GM12878 (cell line): ENCODE results near the gene CSMD2. TPM values are rescaled to one million over a fixed set of nuclear protein-coding genes. Genes with fewer than 3 reads are reported as not detected.

Experiments
- ATAC-seq: fragments of 200-7000 bp; cut with Tn5 transposase; 3 replicates; pipeline ENCODE4 v1.9.1; 2020; ENCODE audit warnings: mild to moderate bottlenecking, moderate library complexity
- BruUV-seq: library from RNA; stranded (reverse); fragments of 400-500 nt; replicated peaks from 2 replicates; lab custom pipeline; 2021; lab: Mats Ljungman, UMichigan
- CTCF ChIA-PET: fragments of 300-600 bp; sonication (Branson Sonifier 250); formaldehyde crosslinking; extraction: SDS; loops from one replicate; lab custom pipeline; 2021; ENCODE audit warnings: inconsistent platforms; lab: Yijun Ruan, JAX
- POLR2A ChIA-PET: fragments of 350-600 bp; formaldehyde crosslinking; extraction: SDS; loops from one replicate; lab custom pipeline; 2021; ENCODE audit warnings: inconsistent platforms; lab: Charles Lee
- RAD21 ChIA-PET: fragments of 300-600 bp; sonication (Branson Sonifier 250); formaldehyde crosslinking; loops from one replicate; lab custom pipeline; 2023; ENCODE audit warnings: antibody characterized with exemption; ENCODE audit not compliant: unreplicated experiment; lab: Charles Lee
- SMC1A ChIA-PET: fragments of 300-600 bp; sonication (Branson Sonifier 250); formaldehyde crosslinking; loops from one replicate; lab custom pipeline; 2023; ENCODE audit not compliant: unreplicated experiment, uncharacterized antibody; lab: Charles Lee
- DNase-seq: peaks from one replicate; pipeline ENCODE4 v3.0.0-alpha.2; 2011; ENCODE audit warnings: low read depth, low spot score
- FAIRE-seq: peaks from 3 replicates; lab custom pipeline; 2011; peaks lifted over from hg19 to GRCh38; lab: Jason Lieb, UNC
- H2AFZ ChIP-seq: 2 replicates; pipeline ENCODE4 v1.6.0; 2011; ENCODE audit warnings: low read depth, low read length, control low read depth; ENCODE audit not compliant: control insufficient read depth
- H3K27ac ChIP-seq: 2 replicates; pipeline ENCODE4 v1.5.1; 2011; ENCODE audit warnings: control low read depth; ENCODE audit not compliant: control insufficient read depth, insufficient read depth
- H3K27me3 ChIP-seq, 2 experiments: replicated peaks in 1 of 2; 2 replicates each; pipeline versions ENCODE4 v1.6.0 to v1.6.1; 2011; ENCODE audit warnings: low read length in 1 of 2; ENCODE audit not compliant: control insufficient read depth in 2 of 2, insufficient read depth in 2 of 2
- H3K36me3 ChIP-seq, 2 experiments: 2 replicates each; pipeline ENCODE4 v1.5.1; 2011; ENCODE audit warnings: low read length in 1 of 2; ENCODE audit not compliant: control insufficient read depth in 2 of 2, insufficient read depth in 2 of 2
- H3K4me1 ChIP-seq: 2 replicates; pipeline ENCODE4 v1.6.1; 2011; ENCODE audit warnings: mild to moderate bottlenecking, low read length, moderate library complexity, mixed read lengths; ENCODE audit not compliant: control insufficient read depth, insufficient read depth
- H3K4me2 ChIP-seq: 2 replicates; pipeline ENCODE4 v1.6.0; 2011; ENCODE audit warnings: control low read depth; ENCODE audit not compliant: control insufficient read depth, insufficient read depth
- H3K4me3 ChIP-seq: fragments of 200-600 bp; sonication (generic); 2 replicates; pipeline ENCODE4 v1.5.1; 2016
- H3K79me2 ChIP-seq: 2 replicates; pipeline ENCODE4 v1.6.0; 2011; ENCODE audit warnings: low read length; ENCODE audit not compliant: control insufficient read depth, insufficient read depth
- H3K9ac ChIP-seq: 2 replicates; pipeline ENCODE4 v1.8.0; 2011; ENCODE audit warnings: low read length, control low read depth, mixed read lengths; ENCODE audit not compliant: control insufficient read depth, insufficient read depth
- H3K9me3 ChIP-seq: replicated peaks from 3 replicates; pipeline ENCODE4 v1.5.1; 2011; ENCODE audit warnings: mild to moderate bottlenecking, low read length; ENCODE audit not compliant: control insufficient read depth, insufficient read depth
- H4K20me1 ChIP-seq: 2 replicates; pipeline ENCODE4 v1.6.0; 2011; ENCODE audit not compliant: control insufficient read depth, insufficient read depth
- CBX5 ChIP-seq: sonication (generic); IDR thresholded peaks from 2 replicates; pipeline ENCODE4 v1.6.1; 2016; ENCODE audit warnings: low read depth, moderate library complexity, mild to moderate bottlenecking, inconsistent platforms
- CTCF ChIP-seq, 3 experiments: IDR thresholded peaks in 2 of 3; conservative IDR thresholded peaks in 1 of 3; 2 replicates each; pipeline ENCODE4 v1.5.1; 2011; ENCODE audit warnings: low read depth in 3 of 3, low read length in 3 of 3, mild to moderate bottlenecking in 3 of 3, control low read depth in 2 of 3, moderate library complexity in 2 of 3, inconsistent platforms in 1 of 3, mixed read lengths in 1 of 3; ENCODE audit not compliant: control insufficient read depth in 2 of 3, insufficient read depth in 1 of 3; ENCODE audit errors: extremely low read depth in 1 of 3
- IRF3 ChIP-seq: fragments of 450-650 bp; IDR thresholded peaks from 2 replicates; pipeline ENCODE4 v1.6.1; 2014; ENCODE audit warnings: mild to moderate bottlenecking
- KLF5 ChIP-seq: fragments of 450-650 bp; IDR thresholded peaks from 2 replicates; pipeline ENCODE4 v1.6.1; 2014; ENCODE audit warnings: mild to moderate bottlenecking; ENCODE audit not compliant: partially characterized antibody
- LARP7 ChIP-seq: fragments of 450-650 bp; IDR thresholded peaks from 2 replicates; pipeline ENCODE4 v1.6.1; 2017; ENCODE audit warnings: mild to moderate bottlenecking
- SMC3 ChIP-seq: IDR thresholded peaks from 2 replicates; pipeline ENCODE4 v1.6.1; 2011; ENCODE audit warnings: low read length, improper control_type of control experiment, borderline replicate concordance
- TCF12 ChIP-seq: IDR thresholded peaks from 2 replicates; pipeline ENCODE4 v1.6.1; 2011; ENCODE audit warnings: low read depth, mild to moderate bottlenecking, low read length
- ZBTB33 ChIP-seq: fragments of 450-650 bp; IDR thresholded peaks from 2 replicates; pipeline ENCODE4 v1.6.1; 2017; ENCODE audit warnings: mild to moderate bottlenecking
- WGBS: methylation state at CpG from one replicate; pipeline ENCODE4 v1.1.6; 2016; ENCODE audit warnings: low lambda C conversion rate; ENCODE audit not compliant: insufficient replicate concordance, insufficient coverage; ENCODE audit errors: missing lambda C conversion rate; 5-methylcytosine and 5-hydroxymethylcytosine counted together
- in situ Hi-C: fragments of 300-500 bp; cut with MboI; formaldehyde crosslinking; loops from 9 replicates; pipeline ENCODE4 v1.14.3; 2018; ENCODE audit warnings: mixed read lengths
- intact Hi-C: fragments of 100-400 bp; cut with micrococcal nuclease; formaldehyde crosslinking; loops from one replicate; pipeline ENCODE4 v1.14.2; 2022; ENCODE audit not compliant: unreplicated experiment
- polyA plus RNA-seq, 11 experiments: library from polyadenylated mRNA; depleted of rRNA in 4 of 11; unstranded in 6 of 11; stranded (reverse) in 5 of 11; fragments of >200 nt; fragmentation: Nextera tagmentation in 4 of 11; fragmentation: Illumina TruSeq in 1 of 11; extraction: Ambion mirVana in 4 of 11; extraction: Trizol in 1 of 11; gene quantifications; 1 replicate in 1 of 11; 2 replicates in 10 of 11; pipeline versions ENCODE4 v1.2.1 to v1.2.3, GENCODE V29; 2011 to 2016; ENCODE audit warnings: inconsistent platforms in 2 of 11, missing spikeins in 2 of 11, low read depth in 1 of 11
- total RNA-seq, 4 experiments: library from RNA; depleted of rRNA in 3 of 4; stranded (reverse); fragments of >200 nt in 3 of 4; fragmentation: Illumina TruSeq in 1 of 4; extraction: Trizol in 1 of 4; gene quantifications; 2 replicates each; pipeline versions ENCODE4 v1.2.1 to v1.2.3, GENCODE V29; 2013 to 2021

CSMD2 gene
- total and polyA plus RNA-seq, 10 of the 15 experiments (the other 5 are each of a cell fraction or from before 2014, with no cell fraction given) = under 0.01 TPM; not detected in 9

- WGBS = 0% methylated on average over 2 of the region's 2 CpGs
- CTCF ChIA-PET = interaction anchor here (1.0 kb wide), 1 partner anchor 9 kb away, joined by 3 read pairs; no protein-coding TSS in a partner anchor
- H3K27me3 ChIP-seq = 0 out of 4 replicates have a peak, but pooled peaks cover 0 to 3% of the 10 kb centered on the region in 2 experiments
- TF ChIP-seq SMC3 (no peak), CBX5 (no peak), CTCF (IDR thresholded peaks at IDR 0.05 in 2 of 3, conservative IDR thresholded peaks at IDR 0.05 in 1 of 3; ENCODE audit: control insufficient read depth in 2 of 3, extremely low read depth in 1 of 3, insufficient read depth in 1 of 3, low read depth in 3 of 3, low read length in 3 of 3) (no peak), LARP7 (no peak), IRF3 (no peak), TCF12 (no peak), ZBTB33 (no peak), KLF5 (no peak)
- in situ Hi-C loops = no loop called here
- H3K36me3 ChIP-seq = no peaks in the 10 kb centered on the region
- intact Hi-C loops = no loop called here
- no peak overlapping the region for H3K4me3 ChIP-seq
- no peaks in the 10 kb centered on the region for H4K20me1 ChIP-seq
- no peak overlapping the region for H3K27ac ChIP-seq
- no peak for ATAC-seq
- H3K4me2 ChIP-seq = no peak overlapping the region
- no peaks in the 10 kb centered on the region for H3K4me1 ChIP-seq
- H3K9ac ChIP-seq = no peak overlapping the region
- POLR2A ChIA-PET = no interaction called here
- H3K9me3 ChIP-seq = no peaks in the 10 kb centered on the region; the same call in 1 of the 3 replicates
- no TSS peak for BruUV-seq
- SMC1A ChIA-PET = no interaction called here
- H3K79me2 ChIP-seq = no peaks in the 10 kb centered on the region
- DNase-seq = no peak
- no peak for FAIRE-seq
- RAD21 ChIA-PET = no interaction called here
- H2AFZ ChIP-seq = no peak overlapping the region
These were observed 25.7 kb upstream of the CSMD2 start for GRCh38 chr1:34190692-34191091.
